WI38 (cell line): ENCODE data around the gene TTLL6.
"Not testable (repeated sequence)": the region's sequence is repeated elsewhere in the genome, so short reads cannot be mapped to it uniquely, and the experiment has no call there.

Experiments used
- H3K4me3 ChIP-seq: 2 replicates; pipeline ENCODE4 v1.5.1; 2011; ENCODE audit warnings: low read depth, mild to moderate bottlenecking, control low read depth, low read length
- CTCF ChIP-seq: IDR thresholded peaks from 2 replicates; pipeline ENCODE4 v1.5.1; 2012; ENCODE audit warnings: low read depth, mild to moderate bottlenecking, control low read depth, low read length

TTLL6 gene

GRCh38 chr17:48830840-48831548 lies 14.0 kb upstream of the TTLL6 start, which contains the start of gene CALCOCO2:
CALCOCO2 (plus strand) TSS chr17:48831035; CDS start chr17:48841708, 10,673 bp downstream.
- no peak for TF ChIP-seq CTCF
- H3K4me3 ChIP-seq: peak within 1 kb of the TSS; percentile 80

- no peak for TF ChIP-seq CTCF
- no peak overlapping the region for H3K4me3 ChIP-seq
These were observed 8.7 kb upstream of the TTLL6 start for GRCh38 chr17:48825446-48826381.

GRCh38 chr17:48820936-48821335 lies 3.9 kb upstream of the TTLL6 start:
- H3K4me3 ChIP-seq: not testable (repeated sequence)

GRCh38 chr17:48819466-48819865 lies 2.4 kb upstream of the TTLL6 start:
- no peak for TF ChIP-seq CTCF
- no peak overlapping the region for H3K4me3 ChIP-seq

GRCh38 chr17:48818361-48818841 lies 1.4 kb upstream of the TTLL6 start:
- TF ChIP-seq CTCF: no peak
- H3K4me3 ChIP-seq: no peak overlapping the region

- no peak for TF ChIP-seq CTCF
- H3K4me3 ChIP-seq: no peak overlapping the region
These were observed 623 bp downstream of the TTLL6 start for GRCh38 chr17:48816438-48816773.

GRCh38 chr17:48815311-48815710 lies 1.7 kb downstream of the TTLL6 start:
- TF ChIP-seq CTCF: no peak
- no peak overlapping the region for H3K4me3 ChIP-seq
